HEK293 (cell line): ENCODE data around the gene PEX14.

Source experiments
- CTCF ChIA-PET: fragments of 350-600 bp; formaldehyde crosslinking; extraction: SDS; loops from one replicate; lab custom pipeline; 2021; ENCODE audit warnings: antibody characterized with exemption; lab: Yijun Ruan, JAX
- POLR2A ChIA-PET: fragments of 300-600 bp; formaldehyde crosslinking; extraction: SDS; loops from one replicate; lab custom pipeline; 2020; ENCODE audit warnings: antibody characterized with exemption, inconsistent platforms; lab: Yijun Ruan, JAX
- H3K27ac ChIP-seq: fragments of 200-500 bp; sonication (Bioruptor generic); 2 replicates; pipeline ENCODE4 v1.5.1; 2014; ENCODE audit warnings: low read depth, low read length, control low read depth, inconsistent platforms; ENCODE audit errors: extremely low read depth
- H3K36me3 ChIP-seq, 2 experiments: fragments of 200-500 bp in 1 of 2; sonication (Bioruptor generic) in 1 of 2; 1 replicate in 1 of 2; 2 replicates in 1 of 2; pipeline ENCODE4 v1.5.1; 2014 to 2017; ENCODE audit warnings: inconsistent platforms in 2 of 2, low read length in 2 of 2; ENCODE audit not compliant: control insufficient read depth in 2 of 2, insufficient read depth in 1 of 2
- H3K4me1 ChIP-seq: fragments of 200-500 bp; sonication (Bioruptor generic); 2 replicates; pipeline ENCODE4 v1.5.1; 2014; ENCODE audit warnings: mild to moderate bottlenecking, low read length, inconsistent platforms; ENCODE audit not compliant: control insufficient read depth, insufficient read depth
- H3K4me3 ChIP-seq: 2 replicates; pipeline ENCODE4 v1.5.1; 2011; ENCODE audit warnings: low read depth, mild to moderate bottlenecking, control low read depth, low read length, moderate library complexity
- H3K9me3 ChIP-seq: fragments of 200-500 bp; sonication (Bioruptor generic); 2 replicates; pipeline ENCODE4 v1.5.1; 2014; ENCODE audit warnings: low read depth, low read length, inconsistent platforms; ENCODE audit not compliant: control insufficient read depth, insufficient read depth
- CTCF ChIP-seq: fragments of 450-650 bp; formaldehyde crosslinking; IDR thresholded peaks from 2 replicates; pipeline ENCODE4 v1.5.1; 2016; ENCODE audit warnings: missing biosample characterization, missing genetic modification characterization
- GLI2 ChIP-seq: fragments of 450-650 bp; formaldehyde crosslinking; IDR thresholded peaks from 2 replicates; pipeline ENCODE4; 2017; ENCODE audit warnings: missing biosample characterization, missing genetic modification characterization, low read depth, borderline replicate concordance
- KLF10 ChIP-seq: fragments of 450-650 bp; IDR thresholded peaks from 2 replicates; pipeline ENCODE4 v1.5.1; 2018; ENCODE audit warnings: missing biosample characterization, mild to moderate bottlenecking, missing genetic modification characterization
- KLF16 ChIP-seq: fragments of 450-650 bp; formaldehyde crosslinking; IDR thresholded peaks from 2 replicates; pipeline ENCODE4 v1.5.1; 2017; ENCODE audit warnings: missing biosample characterization, missing genetic modification characterization
- KLF9 ChIP-seq: fragments of 450-650 bp; formaldehyde crosslinking; IDR thresholded peaks from 2 replicates; pipeline ENCODE4 v1.5.1; 2016; ENCODE audit warnings: missing biosample characterization, missing genetic modification characterization, low read depth
- MEIS1 ChIP-seq: sonication (generic); formaldehyde crosslinking; IDR thresholded peaks from 2 replicates; pipeline ENCODE4 v1.8.1; 2022; ENCODE audit warnings: missing genetic modification reagents, mild to moderate bottlenecking, borderline replicate concordance
- OVOL3 ChIP-seq: fragments of 450-650 bp; formaldehyde crosslinking; IDR thresholded peaks from 2 replicates; pipeline ENCODE4 v1.5.1; 2016; ENCODE audit warnings: missing biosample characterization, missing genetic modification characterization
- PRDM10 ChIP-seq: fragments of 450-650 bp; formaldehyde crosslinking; IDR thresholded peaks from 2 replicates; pipeline ENCODE4 v1.5.1; 2016; ENCODE audit warnings: missing biosample characterization, missing genetic modification characterization
- TRIM28 ChIP-seq: IDR thresholded peaks from 2 replicates; pipeline ENCODE4 v1.6.1; 2011; ENCODE audit warnings: low read length, control low read depth, borderline replicate concordance
- YY1 ChIP-seq: fragments of 450-650 bp; formaldehyde crosslinking; IDR thresholded peaks from 2 replicates; pipeline ENCODE4 v1.5.1; 2018; ENCODE audit warnings: missing biosample characterization, missing genetic modification characterization
- ZFHX2 ChIP-seq: fragments of 450-650 bp; formaldehyde crosslinking; conservative IDR thresholded peaks from 2 replicates; pipeline ENCODE4 v1.5.1; 2016; ENCODE audit warnings: missing biosample characterization, missing genetic modification characterization
- ZFP3 ChIP-seq: fragments of 450-650 bp; formaldehyde crosslinking; IDR thresholded peaks from 2 replicates; pipeline ENCODE4 v1.5.1; 2016; ENCODE audit warnings: low read depth, missing biosample characterization, missing genetic modification characterization
- ZNF10 ChIP-seq: fragments of 450-650 bp; formaldehyde crosslinking; IDR thresholded peaks from 2 replicates; pipeline ENCODE4 v1.5.1; 2017; ENCODE audit warnings: missing biosample characterization, missing genetic modification characterization
- ZNF175 ChIP-seq: fragments of 450-650 bp; formaldehyde crosslinking; IDR thresholded peaks from 2 replicates; pipeline ENCODE4 v1.5.1; 2016; ENCODE audit warnings: missing biosample characterization, missing genetic modification characterization
- ZNF18 ChIP-seq: fragments of 450-650 bp; formaldehyde crosslinking; IDR thresholded peaks from 2 replicates; pipeline ENCODE4 v1.5.1; 2016; ENCODE audit warnings: missing biosample characterization, missing genetic modification characterization
- ZNF211 ChIP-seq: fragments of 450-650 bp; formaldehyde crosslinking; IDR thresholded peaks from 2 replicates; pipeline ENCODE4 v1.5.1; 2016; ENCODE audit warnings: low read depth, missing biosample characterization, missing genetic modification characterization
- ZNF354C ChIP-seq: fragments of 450-650 bp; formaldehyde crosslinking; IDR thresholded peaks from 2 replicates; pipeline ENCODE4 v1.5.1; 2016; ENCODE audit warnings: missing biosample characterization, missing genetic modification characterization, low read depth, borderline replicate concordance
- ZNF366 ChIP-seq: fragments of 450-650 bp; formaldehyde crosslinking; conservative IDR thresholded peaks from 2 replicates; pipeline ENCODE4 v1.5.1; 2016; ENCODE audit warnings: missing biosample characterization, missing genetic modification characterization
- ZNF404 ChIP-seq: fragments of 450-650 bp; formaldehyde crosslinking; IDR thresholded peaks from 2 replicates; pipeline ENCODE4 v1.5.1; 2017; ENCODE audit warnings: missing biosample characterization, missing genetic modification characterization
- ZNF560 ChIP-seq: fragments of 450-650 bp; formaldehyde crosslinking; IDR thresholded peaks from 2 replicates; pipeline ENCODE4 v1.5.1; 2017; ENCODE audit warnings: missing biosample characterization, missing genetic modification characterization, borderline replicate concordance
- ZNF624 ChIP-seq: fragments of 450-650 bp; formaldehyde crosslinking; IDR thresholded peaks from 2 replicates; pipeline ENCODE4 v1.5.1; 2017; ENCODE audit warnings: missing biosample characterization, missing genetic modification characterization
- ZNF626 ChIP-seq: fragments of 450-650 bp; sonication (Bioruptor Pico); formaldehyde crosslinking; IDR thresholded peaks from 2 replicates; pipeline ENCODE4 v1.5.1; 2018; ENCODE audit warnings: missing biosample characterization, missing genetic modification characterization, inconsistent platforms
- ZNF654 ChIP-seq: fragments of 450-650 bp; formaldehyde crosslinking; IDR thresholded peaks from 2 replicates; pipeline ENCODE4 v1.5.1; 2016; ENCODE audit warnings: low read depth, missing biosample characterization, missing genetic modification characterization

The PEX14 gene

GRCh38 chr1:10511494-10511885 is 36.7 kb downstream of the PEX14 start:
- Histone ChIP-seq H3K4me3 (no peak overlapping the region), H3K27ac (no peak overlapping the region)
- no peak for TF ChIP-seq ZNF560
- TF ChIP-seq GLI2 = no peak
- TF ChIP-seq ZNF404 (tag by site-specific recombination) = no peak
- no peak for TF ChIP-seq PRDM10 (tag by site-specific recombination)
- TF ChIP-seq KLF10 = no peak
- TF ChIP-seq ZFP3 (tag by site-specific recombination) = no peak
- TF ChIP-seq ZNF10 (tag by site-specific recombination) = no peak
- no peak for TF ChIP-seq ZNF624 (tag by site-specific recombination)
- no peak for TF ChIP-seq ZNF626 (tag by site-specific recombination)
- no peak for TF ChIP-seq ZNF366 (tag by site-specific recombination)
- no peak for TF ChIP-seq ZNF175 (tag by site-specific recombination)
- TF ChIP-seq OVOL3 (tag by site-specific recombination) = no peak
- no peak for TF ChIP-seq MEIS1 (CRISPR knock-in tag)

GRCh38 chr1:10513199-10513598 is 38.4 kb downstream of the PEX14 start:
- TF ChIP-seq ZNF18 (tag by site-specific recombination) = peak; percentile 75; the same call in 1 of the 2 replicates
- TF ChIP-seq ZNF354C = no peak
- TF ChIP-seq, all 188 proteins: peak for 1
- no peak overlapping the region for H3K4me3 ChIP-seq
- peaks cover 3% of the 10 kb centered on the region; the same call in 1 of the 2 replicates for H3K4me1 ChIP-seq
- H3K27ac ChIP-seq = no peak overlapping the region
- H3K36me3 ChIP-seq = no peaks in the 10 kb centered on the region
- POLR2A ChIA-PET = interaction anchor here (0.6 kb wide), 1 partner anchor 24 kb away, joined by 5 read pairs; no protein-coding TSS in a partner anchor
- CTCF ChIA-PET = interaction anchor here (0.7 to 2.2 kb wide), 8 partner anchors 15 to 429 kb away, joined by 3 to 7 read pairs (median 4); no protein-coding TSS in a partner anchor
- no peaks in the 10 kb centered on the region for H3K9me3 ChIP-seq

More at GRCh38 chr1:10511494-10511885, 36.7 kb downstream of the PEX14 start:
- CTCF ChIA-PET = interaction anchor here (1.3 to 6.7 kb wide), 2 partner anchors 17 to 356 kb away, joined by 5 to 94 read pairs; no protein-coding TSS in a partner anchor
- Histone ChIP-seq H3K36me3 (no peaks in the 10 kb centered on the region), H3K9me3 (no peaks in the 10 kb centered on the region), H3K4me1 (peaks cover 6% of the 10 kb centered on the region)
- POLR2A ChIA-PET = no interaction called here

GRCh38 chr1:10514490-10515235 is 39.9 kb downstream of the PEX14 start:
- Histone ChIP-seq H3K4me1 (peaks cover 3% of the 10 kb centered on the region; the same call in 1 of the 2 replicates), H3K36me3 (no peaks in the 10 kb centered on the region), H3K4me3 (no peak overlapping the region), H3K9me3 (no peaks in the 10 kb centered on the region), H3K27ac (no peak overlapping the region)
- CTCF ChIA-PET = interaction anchor here (0.6 to 2.2 kb wide), 16 partner anchors 8 to 723 kb away, joined by 3 to 7 read pairs (median 3); no protein-coding TSS in a partner anchor
- no peak for TF ChIP-seq KLF9 (tag by site-specific recombination)
- peak; percentile 72 for TF ChIP-seq ZNF654 (tag by site-specific recombination)
- 0 out of 2 replicates have a peak, but pooled peaks have one; percentile 32 for TF ChIP-seq TRIM28
- peak; percentile 44; the same call in 1 of the 2 replicates for TF ChIP-seq ZFHX2 (tag by site-specific recombination)
- TF ChIP-seq CTCF (tag by site-specific recombination) = peak; percentile 68; the same call in 1 of the 2 replicates
- no peak for TF ChIP-seq YY1
- TF ChIP-seq ZNF211 (tag by site-specific recombination) = no peak
- no peak for TF ChIP-seq KLF16 (tag by site-specific recombination)
- POLR2A ChIA-PET = no interaction called here
